Hepatocyte (in vitro differentiated cells): Measurements from ENCODE around the gene NELL2.

ENCODE experiments used
- CTCF ChIP-seq: fragments of 200-600 bp; sonication (generic); IDR thresholded peaks from 2 replicates; pipeline ENCODE4 v1.5.1; 2016; ENCODE audit warnings: antibody characterized with exemption, mild to moderate bottlenecking; ENCODE audit not compliant: poor library complexity
- EZH2 ChIP-seq: fragments of 200-600 bp; sonication (generic); IDR thresholded peaks from 2 replicates; pipeline ENCODE4 v1.6.1; 2016; ENCODE audit warnings: antibody characterized with exemption, mild to moderate bottlenecking, borderline replicate concordance
- EZH2phosphoT487 ChIP-seq: fragments of 200-600 bp; sonication (generic); IDR thresholded peaks from one replicate; pipeline ENCODE4 v1.6.1; 2018; ENCODE audit warnings: antibody characterized with exemption, mild to moderate bottlenecking, low read depth, moderate library complexity; ENCODE audit not compliant: unreplicated experiment, severe bottlenecking

GRCh38 chr12:44765796-44766195, 110.3 kb downstream of the NELL2 start:
- TF ChIP-seq CTCF = no peak
- TF ChIP-seq EZH2 = no peak
- no peak for TF ChIP-seq EZH2phosphoT487
